ENCODE results near the gene MRTFB.
"Not testable (repeated sequence)": the region's sequence is repeated elsewhere in the genome, so short reads cannot be mapped to it uniquely, and the experiment has no call there.

Gene MRTFB

DNA sequence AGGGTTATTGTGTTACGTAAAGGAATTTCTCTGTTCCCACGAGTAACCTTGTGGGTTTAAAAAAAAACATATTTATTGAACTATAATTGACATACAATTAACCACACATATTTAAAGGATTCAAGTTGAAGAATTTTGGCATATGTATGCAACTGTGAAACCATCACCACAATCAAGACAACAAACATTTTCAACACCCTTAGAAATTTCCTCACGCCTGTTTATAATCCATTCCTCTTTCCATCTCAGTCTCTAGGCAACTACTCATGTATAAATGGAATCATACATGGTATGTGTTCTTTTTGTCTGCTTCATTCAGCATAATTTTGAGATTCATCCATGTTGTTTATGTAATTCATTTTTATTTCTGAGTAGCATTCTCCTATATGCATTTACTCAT lies 104.0 kb downstream of the MRTFB start:
- no peak for DNase-seq
- Histone ChIP-seq H3K9me3 (no peaks in the 10 kb centered on the region), H3K27me3 (no peaks in the 10 kb centered on the region), H3K4me1 (no peaks in the 10 kb centered on the region), H3K4me3 (ENCODE audit: low read depth, low read length) (no peak overlapping the region), H3K36me3 (no peaks in the 10 kb centered on the region)
- TF ChIP-seq, protein P1, sequence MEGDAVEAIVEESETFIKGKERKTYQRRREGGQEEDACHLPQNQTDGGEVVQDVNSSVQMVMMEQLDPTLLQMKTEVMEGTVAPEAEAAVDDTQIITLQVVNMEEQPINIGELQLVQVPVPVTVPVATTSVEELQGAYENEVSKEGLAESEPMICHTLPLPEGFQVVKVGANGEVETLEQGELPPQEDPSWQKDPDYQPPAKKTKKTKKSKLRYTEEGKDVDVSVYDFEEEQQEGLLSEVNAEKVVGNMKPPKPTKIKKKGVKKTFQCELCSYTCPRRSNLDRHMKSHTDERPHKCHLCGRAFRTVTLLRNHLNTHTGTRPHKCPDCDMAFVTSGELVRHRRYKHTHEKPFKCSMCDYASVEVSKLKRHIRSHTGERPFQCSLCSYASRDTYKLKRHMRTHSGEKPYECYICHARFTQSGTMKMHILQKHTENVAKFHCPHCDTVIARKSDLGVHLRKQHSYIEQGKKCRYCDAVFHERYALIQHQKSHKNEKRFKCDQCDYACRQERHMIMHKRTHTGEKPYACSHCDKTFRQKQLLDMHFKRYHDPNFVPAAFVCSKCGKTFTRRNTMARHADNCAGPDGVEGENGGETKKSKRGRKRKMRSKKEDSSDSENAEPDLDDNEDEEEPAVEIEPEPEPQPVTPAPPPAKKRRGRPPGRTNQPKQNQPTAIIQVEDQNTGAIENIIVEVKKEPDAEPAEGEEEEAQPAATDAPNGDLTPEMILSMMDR (IDR thresholded peaks at IDR 0.05; ENCODE audit: low read depth, low read length): no peak

DNA sequence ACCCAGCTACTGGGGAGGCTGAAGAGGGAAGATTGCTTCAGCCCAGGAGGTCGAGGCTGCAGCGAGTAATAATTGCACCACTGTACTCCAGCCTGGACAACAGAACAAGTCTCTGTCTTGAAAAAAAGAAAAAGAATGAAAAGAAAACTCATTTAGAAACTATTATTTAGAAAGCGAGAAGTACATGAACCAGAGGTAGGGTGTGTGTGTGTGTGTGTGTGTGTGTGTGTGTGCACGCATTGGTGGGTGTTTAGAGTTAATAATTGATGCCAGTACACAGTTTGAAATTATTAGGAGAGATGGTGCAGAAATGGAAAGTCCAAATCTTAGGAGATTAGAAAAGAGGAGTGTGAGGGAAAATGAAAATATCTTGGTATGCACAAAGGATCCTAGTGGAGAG lies 106.6 kb downstream of the MRTFB start:
- H3K36me3 ChIP-seq: no peaks in the 10 kb centered on the region
- H3K9me3 ChIP-seq: no peaks in the 10 kb centered on the region
- no peaks in the 10 kb centered on the region for H3K4me1 ChIP-seq
- H3K27me3 ChIP-seq: no peaks in the 10 kb centered on the region
- H3K4me3 ChIP-seq (ENCODE audit: low read depth, low read length): no peak overlapping the region
- TF ChIP-seq, protein P1 (IDR thresholded peaks at IDR 0.05; ENCODE audit: low read depth, low read length): no peak
- DNase-seq: no peak

DNA sequence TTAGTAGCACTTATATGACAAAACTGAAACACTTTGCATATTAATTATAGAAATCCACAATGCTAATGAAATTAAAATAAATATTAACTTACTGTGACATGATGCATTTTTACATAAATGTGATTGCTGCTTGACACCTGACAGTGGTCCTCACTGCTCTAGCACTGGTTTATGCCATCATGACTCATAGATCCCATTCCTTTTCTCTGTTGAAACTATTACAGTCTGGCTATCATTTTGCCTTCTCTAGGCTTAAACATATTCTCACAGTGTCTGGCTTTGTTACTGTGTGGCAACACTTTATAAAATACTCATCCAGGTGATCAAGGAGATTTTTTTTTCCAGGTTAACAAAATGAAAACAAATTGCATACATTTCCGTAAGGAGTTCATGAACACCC lies 108.0 kb downstream of the MRTFB start:
- Histone ChIP-seq H3K36me3 (no peaks in the 10 kb centered on the region), H3K9me3 (no peaks in the 10 kb centered on the region), H3K4me3 (ENCODE audit: low read depth, low read length) (no peak overlapping the region), H3K4me1 (no peaks in the 10 kb centered on the region), H3K27me3 (no peaks in the 10 kb centered on the region)
- TF ChIP-seq, protein P1 (IDR thresholded peaks at IDR 0.05; ENCODE audit: low read depth, low read length): no peak
- no peak for DNase-seq

DNA sequence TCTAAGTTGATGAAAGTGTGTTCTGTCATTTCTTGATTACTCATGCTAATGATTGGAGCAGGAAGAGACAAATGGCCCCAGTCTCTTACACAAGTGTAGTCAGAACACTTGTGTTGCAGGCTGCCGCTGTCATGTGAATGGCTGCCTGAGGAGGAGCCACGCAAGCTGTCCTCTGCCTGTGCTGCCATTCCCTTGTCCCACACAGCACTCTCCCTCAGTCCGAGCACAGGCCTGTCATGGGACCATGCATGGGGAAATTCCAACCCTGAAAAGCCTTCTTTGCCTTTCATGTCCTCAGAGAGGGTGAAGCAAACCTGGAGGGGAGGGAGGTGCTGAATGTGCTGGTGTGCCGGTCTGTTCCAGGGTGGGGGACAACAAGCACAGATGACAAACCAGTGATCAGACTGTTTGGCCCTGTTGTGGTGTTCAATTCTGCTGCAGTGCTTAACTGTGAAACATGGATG lies 109.4 kb downstream of the MRTFB start:
- Histone ChIP-seq H3K9me3 (no peaks in the 10 kb centered on the region), H3K27me3 (no peaks in the 10 kb centered on the region), H3K4me3 (ENCODE audit: low read depth, low read length) (no peak overlapping the region), H3K36me3 (no peaks in the 10 kb centered on the region), H3K4me1 (no peaks in the 10 kb centered on the region)
- TF ChIP-seq, protein P1 (IDR thresholded peaks at IDR 0.05; ENCODE audit: low read depth, low read length): no peak
- DNase-seq: no peak

DNA sequence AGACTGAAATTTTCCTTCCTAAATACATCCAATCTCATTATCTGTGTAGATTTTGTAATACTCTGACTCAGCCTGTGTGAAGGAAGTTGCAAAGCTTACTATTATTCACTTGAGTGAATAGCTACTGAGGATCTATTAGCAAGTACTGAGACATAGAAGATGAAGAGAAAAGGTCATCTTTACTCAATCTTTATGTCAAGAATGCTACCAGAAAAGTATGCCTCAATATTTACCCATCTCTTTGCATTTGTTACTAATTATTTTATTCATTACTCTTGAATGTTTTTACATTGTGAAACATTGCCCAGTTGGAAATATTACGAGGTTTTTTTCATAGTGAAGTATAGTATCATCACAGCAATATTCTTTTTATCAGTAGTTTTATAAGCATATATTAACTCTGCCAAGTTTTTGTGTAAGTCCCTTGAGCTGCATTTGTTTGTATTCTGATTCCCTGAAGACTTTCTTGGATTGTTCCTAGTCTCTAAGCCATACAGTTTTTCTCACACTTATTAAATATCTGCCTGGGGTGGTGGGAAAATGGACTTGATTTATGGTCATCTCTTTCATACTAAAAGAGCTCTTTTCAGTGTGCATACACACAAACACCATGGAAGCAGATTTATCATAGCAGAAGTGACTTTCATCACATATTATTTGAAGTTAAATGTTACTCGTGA lies 110.4 kb downstream of the MRTFB start:
- Histone ChIP-seq H3K4me3 (ENCODE audit: low read depth, low read length) (no peak overlapping the region), H3K27me3 (no peaks in the 10 kb centered on the region)

DNA sequence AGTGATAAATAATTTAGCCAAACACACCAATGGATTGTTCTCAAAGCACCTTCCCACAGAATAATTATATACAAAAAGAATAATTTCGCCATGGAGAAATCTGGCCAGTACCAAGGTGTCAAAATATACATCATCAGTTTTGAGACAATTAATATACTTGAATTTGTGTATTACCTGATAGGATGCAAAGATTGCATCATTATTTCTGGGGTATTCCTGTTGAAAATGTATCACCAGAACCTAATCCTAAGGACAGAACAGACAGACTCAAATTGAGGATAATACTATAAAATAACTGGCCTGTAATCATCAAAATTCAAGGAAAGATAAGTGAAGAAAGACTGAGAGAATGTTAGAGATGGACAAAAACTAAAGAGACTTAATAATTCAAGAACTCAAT lies 111.9 kb downstream of the MRTFB start:
- TF ChIP-seq, protein P1 (IDR thresholded peaks at IDR 0.05; ENCODE audit: low read depth, low read length): no peak
- H3K4me1 ChIP-seq: no peaks in the 10 kb centered on the region
- DNase-seq: no peak
- no peaks in the 10 kb centered on the region for H3K27me3 ChIP-seq
- H3K36me3 ChIP-seq: no peaks in the 10 kb centered on the region
- no peaks in the 10 kb centered on the region for H3K9me3 ChIP-seq
- no peak overlapping the region for H3K4me3 ChIP-seq (ENCODE audit: low read depth, low read length)

More for the DNA sequence above, 110.4 kb downstream of the MRTFB start:
- DNase-seq: no peak
- no peaks in the 10 kb centered on the region for H3K4me1 ChIP-seq
- H3K36me3 ChIP-seq: no peaks in the 10 kb centered on the region
- H3K9me3 ChIP-seq: no peaks in the 10 kb centered on the region
- TF ChIP-seq, protein P1 (IDR thresholded peaks at IDR 0.05; ENCODE audit: low read depth, low read length): no peak

DNA sequence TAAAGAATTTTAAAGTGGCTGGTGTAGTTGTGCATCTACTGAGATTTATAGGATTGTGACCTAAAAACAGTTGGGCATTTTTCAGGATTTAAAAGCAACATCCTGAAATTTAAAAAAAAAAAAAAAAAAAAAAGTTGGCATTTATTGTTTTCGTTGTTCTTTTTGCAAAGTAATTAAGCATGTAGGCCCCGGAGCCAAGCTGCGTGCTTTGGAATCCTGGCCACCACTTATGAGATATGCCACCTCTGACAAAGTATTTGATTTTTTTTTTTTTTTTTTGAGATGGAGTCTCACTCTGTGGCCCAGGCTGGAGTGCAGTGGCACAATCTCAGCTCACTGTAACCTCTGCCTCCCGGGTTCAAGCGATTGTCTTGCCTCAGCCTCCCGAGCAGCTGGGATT lies 112.8 kb downstream of the MRTFB start:
- not testable (repeated sequence) for H3K4me3 ChIP-seq (ENCODE audit: low read depth, low read length); H3K4me1 ChIP-seq; DNase-seq; H3K27me3 ChIP-seq; H3K36me3 ChIP-seq; H3K9me3 ChIP-seq
